GM19043 (cell line): ENCODE data around the gene SUCNR1.

Source experiments
- ATAC-seq: cut with Tn5 transposase; IDR thresholded peaks from one replicate; pipeline ENCODE4 v1.9.1; 2021; ENCODE audit warnings: low read depth; ENCODE audit not compliant: unreplicated experiment

SUCNR1 gene

DNA sequence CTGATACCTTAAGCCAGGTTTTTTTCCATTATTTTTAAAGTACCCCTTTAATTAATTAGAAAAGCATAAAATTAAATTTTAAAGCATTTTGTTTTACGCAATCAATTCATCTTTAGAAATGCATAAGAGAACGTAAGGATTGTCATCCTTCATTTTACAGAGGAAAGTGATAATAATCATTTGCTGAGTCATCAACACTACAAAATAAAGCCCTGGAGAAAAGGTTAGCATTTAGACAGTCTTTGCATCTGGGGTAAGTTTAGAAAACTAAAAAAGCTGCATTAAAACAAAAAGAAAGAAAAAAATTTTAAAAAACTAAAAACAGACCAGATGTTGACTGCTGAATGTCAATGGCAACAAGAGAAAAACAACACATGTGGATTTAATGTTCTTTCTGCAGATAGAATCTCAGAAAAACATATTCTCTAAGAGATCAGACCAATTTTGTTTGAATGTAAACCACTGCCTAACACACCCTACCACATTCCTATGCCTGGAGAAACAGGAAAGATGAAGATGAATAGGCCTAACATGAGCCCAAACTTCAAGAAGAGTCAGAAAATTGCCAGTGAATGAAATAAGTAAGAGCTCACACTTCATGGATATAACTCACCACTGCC lies 59.9 kb downstream of the SUCNR1 start:
- ATAC-seq = no peak
